K562 (cell line): ENCODE data around the gene C1orf198. TPM values are rescaled to one million over a fixed set of nuclear protein-coding genes. Genes with fewer than 3 reads are reported as not detected.

Source experiments
- ATAC-seq: fragments of 200-7000 bp; cut with Tn5 transposase; 3 replicates; pipeline ENCODE4 v1.9.1; 2020; ENCODE audit warnings: moderate library complexity
- BruUV-seq: library from RNA; stranded (reverse); fragments of 400-500 nt; replicated peaks from 2 replicates; lab custom pipeline; 2021; lab: Mats Ljungman, UMichigan
- CTCF ChIA-PET: fragments of 300-600 bp; formaldehyde crosslinking; extraction: SDS; loops from one replicate; lab custom pipeline; 2021; ENCODE audit warnings: low intra/inter-chr PET ratio; lab: Yijun Ruan, JAX
- POLR2A ChIA-PET: fragments of 300-600, 350-650 bp; sonication (Branson Sonifier 250); formaldehyde crosslinking; extraction: SDS; loops from one replicate; lab custom pipeline; 2021; ENCODE audit warnings: antibody characterized with exemption, inconsistent platforms; lab: Yijun Ruan, JAX
- DNase-seq, 4 experiments: peaks; one replicate each; pipeline versions ENCODE4 v3.0.0 to v3.0.0-alpha.2; 2011 to 2018; ENCODE audit warnings: low spot score in 3 of 4, mixed read lengths in 3 of 4; ENCODE audit errors: extremely low read depth in 1 of 4
- FAIRE-seq: peaks from 2 replicates; lab custom pipeline; 2011; peaks lifted over from hg19 to GRCh38; lab: Jason Lieb, UNC
- H2AFZ ChIP-seq: 2 replicates; pipeline ENCODE4 v1.6.0; 2011; ENCODE audit warnings: low read depth, low read length, control low read depth, inconsistent platforms
- H3K27ac ChIP-seq: fragments of 200-600 bp; 3 replicates; pipeline ENCODE4 v1.8.0; 2011; ENCODE audit warnings: low read depth, mild to moderate bottlenecking, control low read depth, inconsistent platforms, low read length, moderate library complexity, mixed read lengths; ENCODE audit errors: extremely low read depth
- H3K27me3 ChIP-seq, 2 experiments: fragments of 300-600 bp in 1 of 2; 2 replicates in 1 of 2; 3 replicates in 1 of 2; pipeline versions ENCODE4 v1.6.0 to v1.8.0; 2011; ENCODE audit warnings: inconsistent platforms in 2 of 2, low read length in 2 of 2, mild to moderate bottlenecking in 1 of 2, mixed read lengths in 1 of 2, moderate library complexity in 1 of 2; ENCODE audit not compliant: control insufficient read depth in 2 of 2, insufficient read depth in 2 of 2
- H3K36me3 ChIP-seq: fragments of 300-600 bp; 3 replicates; pipeline ENCODE4 v1.8.0; 2011; ENCODE audit warnings: mild to moderate bottlenecking, low read length, inconsistent platforms; ENCODE audit not compliant: control insufficient read depth, insufficient read depth
- H3K4me1 ChIP-seq, 2 experiments: fragments of 200-600 bp in 1 of 2; replicated peaks in 1 of 2; 2 replicates in 1 of 2; 3 replicates in 1 of 2; pipeline versions ENCODE4 v1.5.1 to v1.8.0; 2011; ENCODE audit warnings: inconsistent platforms in 2 of 2, low read length in 2 of 2, mild to moderate bottlenecking in 1 of 2, mixed read lengths in 1 of 2, moderate library complexity in 1 of 2; ENCODE audit not compliant: control insufficient read depth in 2 of 2, insufficient read depth in 2 of 2
- H3K4me2 ChIP-seq: 2 replicates; pipeline ENCODE4 v1.6.1; 2011; ENCODE audit warnings: low read length, control low read depth, inconsistent platforms, mixed read lengths; ENCODE audit not compliant: insufficient read depth
- H3K4me3 ChIP-seq: fragments of 200-600 bp; sonication (generic), shearing (Covaris generic); 2 replicates; pipeline ENCODE4 v1.5.1; 2016; ENCODE audit warnings: control low read depth, inconsistent platforms
- H3K79me2 ChIP-seq: fragments of 200-600 bp; 3 replicates; pipeline ENCODE4 v1.8.0; 2011; ENCODE audit warnings: low read length, inconsistent platforms; ENCODE audit not compliant: control insufficient read depth, insufficient read depth
- H3K9ac ChIP-seq, 2 experiments: 2 replicates each; pipeline versions ENCODE4 v1.6.0 to v1.6.1; 2011; ENCODE audit warnings: low read depth in 2 of 2, low read length in 2 of 2, control low read depth in 1 of 2, inconsistent platforms in 1 of 2, mild to moderate bottlenecking in 1 of 2, mixed read lengths in 1 of 2; ENCODE audit not compliant: insufficient read depth in 1 of 2
- H3K9me1 ChIP-seq: one replicate; pipeline ENCODE4 v1.6.0; 2011; ENCODE audit warnings: inconsistent platforms, mild to moderate bottlenecking, low read length, moderate library complexity; ENCODE audit not compliant: control insufficient read depth, insufficient read depth
- H3K9me3 ChIP-seq: replicated peaks from 2 replicates; pipeline ENCODE4 v1.5.1; 2011; ENCODE audit warnings: low read depth, low read length, inconsistent platforms; ENCODE audit not compliant: control insufficient read depth, insufficient read depth
- H4K20me1 ChIP-seq: replicated peaks from 2 replicates; pipeline ENCODE4 v1.6.1; 2011; ENCODE audit warnings: low read length, inconsistent platforms, mixed read lengths; ENCODE audit not compliant: control insufficient read depth, insufficient read depth
- ADNP ChIP-seq: fragments of 200-800 bp; sonication (Bioruptor generic); IDR thresholded peaks from 2 replicates; pipeline ENCODE4 v1.6.1; 2016; ENCODE audit warnings: missing genetic modification characterization, missing compliant biosample characterization
- CC2D1A ChIP-seq: fragments of 450-650 bp; IDR thresholded peaks from 2 replicates; pipeline ENCODE4 v1.6.1; 2017; ENCODE audit warnings: mild to moderate bottlenecking
- DLX4 ChIP-seq: fragments of 250-450 bp; sonication (Bioruptor Pico); IDR thresholded peaks from 2 replicates; pipeline ENCODE4 v1.6.1; 2021; ENCODE audit warnings: mild to moderate bottlenecking
- IRF9 ChIP-seq: fragments of 450-650 bp; IDR thresholded peaks from 2 replicates; pipeline ENCODE4 v1.6.1; 2016; ENCODE audit warnings: missing biosample characterization, missing genetic modification characterization
- MBD2 ChIP-seq: sonication (generic); IDR thresholded peaks from 2 replicates; pipeline ENCODE4 v1.6.1; 2016; ENCODE audit warnings: low read depth, borderline replicate concordance
- NFYB ChIP-seq: IDR thresholded peaks from 2 replicates; pipeline ENCODE4 v1.6.1; 2011; ENCODE audit warnings: mild to moderate bottlenecking, moderate library complexity; ENCODE audit not compliant: insufficient read length; ENCODE audit errors: extremely low read depth
- POLR2A ChIP-seq: fragments of 450-650 bp; conservative IDR thresholded peaks from 2 replicates; pipeline ENCODE4 v1.6.1; 2016
- POLR2G ChIP-seq: fragments of 200-400 bp; formaldehyde crosslinking; IDR thresholded peaks from 2 replicates; pipeline ENCODE4 v1.6.1; 2017; ENCODE audit warnings: low read depth, mild to moderate bottlenecking, antibody characterized with exemption, low read length, moderate library complexity
- SLC30A9 ChIP-seq: fragments of 250-450 bp; sonication (Bioruptor Pico); IDR thresholded peaks from 2 replicates; pipeline ENCODE4 v1.8.0; 2022; ENCODE audit warnings: mild to moderate bottlenecking, moderate library complexity
- TBP ChIP-seq: optimal IDR thresholded peaks from 2 replicates; pipeline ENCODE3; 2011; ENCODE audit warnings: low read depth, low read length, improper control_type of control experiment
- ZNF23 ChIP-seq: fragments of 250-450 bp; sonication (Bioruptor Pico); IDR thresholded peaks from 2 replicates; pipeline ENCODE4 v1.4.0; 2020; ENCODE audit warnings: mild to moderate bottlenecking
- WGBS: fragments of 100-300 bp; shearing (Covaris generic); methylation state at CpG from one replicate; pipeline ENCODE4 v1.1.6; 2016; ENCODE audit warnings: low coverage, mixed read lengths; ENCODE audit not compliant: insufficient coverage; ENCODE audit errors: missing lambda C conversion rate; 5-methylcytosine and 5-hydroxymethylcytosine counted together
- in situ Hi-C: fragments of 300-500 bp; cut with MboI; formaldehyde crosslinking; loops from 4 replicates; pipeline ENCODE4 v1.15.0; 2018; ENCODE audit warnings: inconsistent platforms, mixed read lengths
- intact Hi-C: fragments of 100-400 bp; cut with micrococcal nuclease; formaldehyde crosslinking; loops from 2 replicates; pipeline ENCODE4 v1.14.2; 2022
- polyA plus RNA-seq, 8 experiments: library from polyadenylated mRNA; depleted of rRNA in 4 of 8; stranded (reverse) in 5 of 8; unstranded in 3 of 8; fragments of >200 nt; fragmentation: Nextera tagmentation in 2 of 8; fragmentation: Illumina TruSeq in 1 of 8; extraction: Ambion mirVana in 2 of 8; extraction: Trizol in 1 of 8; gene quantifications; 2 replicates each; pipeline versions ENCODE4 v1.2.1 to v1.2.3, GENCODE V29; 2011 to 2014; ENCODE audit warnings: inconsistent platforms in 1 of 8, missing spikeins in 1 of 8
- total RNA-seq, 7 experiments: library from RNA; depleted of rRNA in 6 of 7; stranded (reverse); fragments of >200 nt in 6 of 7; fragmentation: Illumina TruSeq in 2 of 7; extraction: Trizol in 2 of 7; gene quantifications; 2 replicates each; pipeline versions ENCODE4 v1.2.1 to v1.2.3, GENCODE V29; 2011 to 2021; ENCODE audit warnings: low replicate concordance in 1 of 7

Gene C1orf198
- total and polyA plus RNA-seq, 9 of the 15 experiments (the other 6 are each of a cell fraction or from before 2014, with no cell fraction given), result 2.0 to 15.1 (median 10.4) TPM

- H3K9me1 ChIP-seq, result no peaks in the 10 kb centered on the region
- peaks cover 39 to 63% of the 10 kb centered on the region in 2 experiments for H3K27me3 ChIP-seq
- TF ChIP-seq TBP (no peak), MBD2 (no peak), NFYB (no peak), ZNF23 (no peak), POLR2A (no peak), ADNP (tag) (no peak), POLR2G (no peak), SLC30A9 (CRISPR knock-in tag) (no peak), CC2D1A (no peak), DLX4 (CRISPR knock-in tag) (no peak), IRF9 (no peak)
- H3K4me3 ChIP-seq, result no peak overlapping the region
- H4K20me1 ChIP-seq, result no peaks in the 10 kb centered on the region; the same call in 1 of the 2 replicates
- H3K9me3 ChIP-seq, result no peaks in the 10 kb centered on the region
- no peak for FAIRE-seq
- H3K36me3 ChIP-seq, result no peaks in the 10 kb centered on the region
- 3% methylated on average over 5 of the region's 5 CpGs for WGBS
- intact Hi-C loops (loop anchor here (10.0 kb wide), 1 partner anchor 220 kb away; no protein-coding TSS in a partner anchor), in situ Hi-C loops (no loop called here)
- CTCF ChIA-PET, result interaction anchor here (0.6 kb wide), 1 partner anchor 809 kb away, joined by 3 read pairs; no protein-coding TSS in a partner anchor
- H3K4me1 ChIP-seq, result no peaks in the 10 kb centered on the region
- no TSS peak for BruUV-seq
- no peaks in the 10 kb centered on the region for H3K79me2 ChIP-seq
- POLR2A ChIA-PET, result no interaction called here
- no peak overlapping the region for H3K4me2 ChIP-seq
- H3K9ac ChIP-seq, result no peak overlapping the region
- DNase-seq, result no peak
- no peak overlapping the region for H3K27ac ChIP-seq
- no peak overlapping the region for H2AFZ ChIP-seq
- ATAC-seq, result no peak
Measured at GRCh38 chr1:230794431-230794830, 73.9 kb downstream of the C1orf198 start.
